ENCODE data around the gene NDUFS3.

DNA sequence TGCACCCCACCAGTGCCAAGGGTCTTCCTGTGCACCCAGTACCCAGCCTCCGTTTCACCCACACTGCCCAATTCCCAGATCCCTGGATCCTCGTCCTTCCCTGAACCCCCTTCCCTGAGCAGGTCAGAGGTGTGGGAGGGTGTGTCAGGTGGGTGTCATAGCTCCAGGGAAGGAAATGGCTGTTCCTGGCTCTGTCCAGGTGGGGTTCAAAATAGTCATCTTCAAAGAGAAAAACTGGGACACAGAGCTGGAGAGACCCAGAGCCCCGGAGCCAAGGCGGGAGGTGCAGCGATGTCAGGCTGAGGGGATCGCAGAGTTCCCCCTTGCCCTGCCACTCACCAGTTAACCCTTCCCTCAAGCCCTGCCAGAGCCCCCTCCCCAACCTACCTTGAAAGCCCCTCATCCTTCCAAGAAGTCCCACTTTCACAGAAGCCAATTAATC, 14.6 kb downstream of the NDUFS3 start:
- no peak for TF ChIP-seq CTCF (optimal IDR thresholded peaks at IDR 0.05 in 1 of 3, IDR thresholded peaks at IDR 0.05 in 1 of 3, conservative IDR thresholded peaks at IDR 0.05 in 1 of 3; ENCODE audit: extremely low read depth in 1 of 3, insufficient read depth in 2 of 3, low read length in 3 of 3)
- TF ChIP-seq EZH2 (IDR thresholded peaks at IDR 0.05; ENCODE audit: low read length): peak; percentile 92
